ENCODE measurements around the gene TSN. TPM values are rescaled to one million over a fixed set of nuclear protein-coding genes. Genes with fewer than 3 reads are reported as not detected.
"Not testable (repeated sequence)": the region's sequence is repeated elsewhere in the genome, so short reads cannot be mapped to it uniquely, and the experiment has no call there.

The TSN gene
- 10 to 100 TPM; 16.2 to 53.8 (median 29.8) TPM for polyA plus RNA-seq
- long read RNA-seq, donor 1: 0 reads
- long read RNA-seq, donor 2, transcript TSN-201 (6 exons, 3,420 nt): major isoform, 10 of 10 reads
- long read RNA-seq, donor 2, partial matches to known transcripts: 0 of 10 reads
- long read RNA-seq, donor 2, other reads (novel, unspliced or antisense): 0 of 10 reads
- long read RNA-seq, donor 3, transcript TSN-201 (6 exons, 3,420 nt): major isoform, 9 of 29 reads
- long read RNA-seq, donor 3, partial matches to known transcripts: 20 of 29 reads
- long read RNA-seq, donor 3, other reads (novel, unspliced or antisense): 0 of 29 reads
- long read RNA-seq, donor 4, partial matches to known transcripts: 0 of 1 reads
- long read RNA-seq, donor 4, other reads (novel, unspliced or antisense): 0 of 1 reads
- long read RNA-seq, donor 5, transcript TSN-201 (6 exons, 3,420 nt): major isoform, 6 of 13 reads
- long read RNA-seq, donor 5, partial matches to known transcripts: 7 of 13 reads
- long read RNA-seq, donor 5, other reads (novel, unspliced or antisense): 0 of 13 reads
- long read RNA-seq, donor 6, transcript TSN-201 (6 exons, 3,420 nt): major isoform, 17 of 18 reads
- long read RNA-seq, donor 6, partial matches to known transcripts: 0 of 18 reads
- long read RNA-seq, donor 6, other reads (novel, unspliced or antisense): 0 of 18 reads
- long read RNA-seq, donor 7: 0 reads
- long read RNA-seq, donor 8, partial matches to known transcripts: 0 of 2 reads
- long read RNA-seq, donor 8, other reads (novel, unspliced or antisense): 0 of 2 reads
- long read RNA-seq, donor 9, partial matches to known transcripts: 0 of 2 reads
- long read RNA-seq, donor 9, other reads (novel, unspliced or antisense): 0 of 2 reads
- long read RNA-seq, donor 10, transcript TSN-201 (6 exons, 3,420 nt): major isoform, 34 of 35 reads
- long read RNA-seq, donor 10, partial matches to known transcripts: 0 of 35 reads
- long read RNA-seq, donor 10, other reads (novel, unspliced or antisense): 0 of 35 reads

DNA sequence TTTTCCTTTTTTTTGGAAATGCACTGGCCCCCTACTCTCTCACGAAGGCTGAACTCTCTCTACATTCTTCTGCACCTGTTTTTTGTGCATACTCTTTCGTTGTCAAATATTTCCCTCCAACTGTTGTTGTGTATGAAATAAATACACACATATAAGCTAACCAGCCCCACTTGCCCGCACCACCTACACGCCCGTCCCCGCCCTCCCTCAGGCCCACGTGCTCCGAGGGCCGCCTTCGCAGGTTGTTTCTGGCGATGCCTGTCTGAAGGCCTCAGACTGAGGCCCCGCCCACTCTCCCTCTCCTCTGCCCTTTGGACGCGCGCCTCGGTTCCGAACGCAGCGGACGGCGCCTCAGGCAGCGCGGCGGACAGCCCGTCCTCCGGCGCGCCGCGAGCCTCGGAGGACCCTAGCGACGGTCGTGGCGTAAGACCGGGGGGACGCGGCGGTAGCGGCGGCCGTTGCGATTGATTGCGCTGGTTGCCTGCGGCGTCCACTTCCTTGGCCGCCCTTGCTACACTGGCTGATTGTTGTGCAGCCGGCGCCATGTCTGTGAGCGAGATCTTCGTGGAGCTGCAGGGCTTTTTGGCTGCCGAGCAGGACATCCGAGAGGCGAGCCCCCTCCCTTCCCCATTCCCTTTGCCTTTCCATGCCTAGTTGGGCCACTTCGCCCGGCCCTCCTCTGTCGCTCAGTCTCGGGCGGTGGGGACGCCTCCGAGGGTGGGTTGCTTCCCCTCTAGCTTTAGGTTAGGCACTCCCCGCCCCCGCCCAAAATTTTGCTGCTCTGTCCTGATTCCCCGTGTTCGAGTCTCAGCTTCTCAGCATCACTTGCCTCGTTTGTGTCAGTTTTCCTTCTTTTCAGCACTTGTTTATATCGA, at the start of gene TSN:
Gene TSN, plus strand, starts transcription at position 415 of the 875 bp plus-strand sequence. Its CDS starts 129 bp downstream, at position 544.
- H3K4me3 ChIP-seq (ENCODE audit: low read depth in 1 of 3, low read length in 3 of 3): peak within 1 kb of the TSS; percentile 81 to 97 (median 96)
- no peaks in the 10 kb centered on the region for H3K9me3 ChIP-seq (ENCODE audit: control insufficient read depth in 2 of 2, insufficient read depth in 1 of 2, low read depth in 1 of 2, low read length in 1 of 2)
- peaks cover 0 to 15% (median 0%) of the 10 kb centered on the region in 3 donors for H3K36me3 ChIP-seq (ENCODE audit: control insufficient read depth in 3 of 3, insufficient read depth in 2 of 3, low read depth in 1 of 3, low read length in 3 of 3)
- peak within 1 kb of the TSS; percentile 41 to 91 (median 80) for H3K27ac ChIP-seq (ENCODE audit: low read depth in 1 of 3, low read length in 2 of 3)
- no peaks in the 10 kb centered on the region for H3K27me3 ChIP-seq (ENCODE audit: control insufficient read depth in 3 of 3, insufficient read depth in 3 of 3, low read length in 3 of 3)
- H3K4me1 ChIP-seq (ENCODE audit: control insufficient read depth in 3 of 3, insufficient read depth in 2 of 3, low read depth in 1 of 3, low read length in 2 of 3): peaks cover 0 to 3% (median 2%) of the 10 kb centered on the region in 3 donors
- FAIRE-seq (no peak), DNase-seq (peak; percentile 98 to 100)
- 0% methylated on average over 45 to 67 of the region's 67 CpGs for WGBS, 3 donors

DNA sequence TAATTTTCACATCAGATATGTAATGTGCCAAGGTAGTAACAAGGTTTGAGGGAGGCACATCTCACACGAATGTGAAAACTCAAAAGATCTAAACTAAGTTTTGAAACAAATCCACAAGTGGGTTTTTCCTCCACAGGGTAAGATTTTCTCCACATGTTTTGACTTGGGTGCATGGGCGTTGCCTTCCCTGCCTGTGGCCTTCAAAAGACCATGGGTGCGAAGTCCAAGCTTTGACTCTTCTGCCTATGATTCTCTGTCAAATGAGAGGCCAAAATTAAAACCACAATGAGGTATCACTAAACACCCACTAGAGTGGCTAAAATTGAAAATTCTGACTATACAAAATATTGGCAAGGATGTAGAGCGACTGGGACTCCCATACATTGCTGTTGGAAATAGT, 49.5 kb upstream of the TSN start:
- no peak for FAIRE-seq
- 87 to 90% (median 89%) methylated on average over 4 of the region's 4 CpGs for WGBS, 3 donors

GRCh38 chr2:121707344-121707919, 48.0 kb upstream of the TSN start:
- Histone ChIP-seq H3K27me3 (ENCODE audit: control insufficient read depth in 3 of 3, insufficient read depth in 3 of 3, low read length in 3 of 3) (no peaks in the 10 kb centered on the region), H3K36me3 (ENCODE audit: control insufficient read depth in 3 of 3, insufficient read depth in 2 of 3, low read depth in 1 of 3, low read length in 3 of 3) (no peaks in the 10 kb centered on the region), H3K27ac (ENCODE audit: low read depth in 1 of 3, low read length in 2 of 3) (peak overlapping the region; percentile 79 to 86 (median 81)), H3K9me3 (ENCODE audit: control insufficient read depth in 2 of 2, insufficient read depth in 1 of 2, low read depth in 1 of 2, low read length in 1 of 2) (no peaks in the 10 kb centered on the region), H3K4me3 (ENCODE audit: low read depth in 1 of 3, low read length in 3 of 3) (peak overlapping the region in 1 of 3 donors; percentile 0), H3K4me1 (ENCODE audit: control insufficient read depth in 3 of 3, insufficient read depth in 2 of 3, low read depth in 1 of 3, low read length in 2 of 3) (peaks cover 0 to 14% (median 1%) of the 10 kb centered on the region in 3 donors)
- 15 to 41% (median 27%) methylated on average over 9 of the region's 9 CpGs for WGBS, 3 donors
- peak; percentile 75 to 91 for DNase-seq
- no peak for FAIRE-seq

More for the DNA sequence above, 49.5 kb upstream of the TSN start:
- H3K4me1 ChIP-seq (ENCODE audit: control insufficient read depth in 3 of 3, insufficient read depth in 2 of 3, low read depth in 1 of 3, low read length in 2 of 3): peaks cover 0 to 14% (median 1%) of the 10 kb centered on the region in 3 donors
- DNase-seq: no peak
- no peaks in the 10 kb centered on the region for H3K27me3 ChIP-seq (ENCODE audit: control insufficient read depth in 3 of 3, insufficient read depth in 3 of 3, low read length in 3 of 3)
- H3K4me3 ChIP-seq (ENCODE audit: low read depth in 1 of 3, low read length in 3 of 3): no peak overlapping the region
- H3K9me3 ChIP-seq (ENCODE audit: control insufficient read depth in 2 of 2, insufficient read depth in 1 of 2, low read depth in 1 of 2, low read length in 1 of 2): no peaks in the 10 kb centered on the region
- no peak overlapping the region for H3K27ac ChIP-seq (ENCODE audit: low read depth in 1 of 3, low read length in 2 of 3)
- no peaks in the 10 kb centered on the region for H3K36me3 ChIP-seq (ENCODE audit: control insufficient read depth in 3 of 3, insufficient read depth in 2 of 3, low read depth in 1 of 3, low read length in 3 of 3)

DNA sequence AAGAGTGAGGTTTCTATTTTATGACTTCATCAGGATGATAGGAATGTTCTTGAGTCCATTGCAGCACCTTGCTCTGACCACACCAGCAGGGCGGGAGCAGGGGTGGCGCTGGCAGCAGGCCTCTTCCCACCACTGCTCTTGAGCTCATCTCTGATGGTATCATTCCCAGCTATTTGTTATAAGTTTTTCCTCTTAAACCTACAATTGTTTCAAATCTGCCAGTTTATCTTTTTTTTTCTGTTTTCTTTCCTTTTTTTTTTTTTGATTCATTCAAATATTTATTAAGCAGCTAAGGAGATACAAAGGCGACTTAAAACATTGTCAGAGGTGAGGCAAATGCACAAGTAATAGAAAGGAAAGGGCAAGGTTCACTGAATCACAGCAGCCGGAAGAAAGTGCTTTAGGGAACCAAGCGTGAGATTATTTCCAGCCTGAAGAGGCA, 47.5 kb upstream of the TSN start:
- Histone ChIP-seq H3K9me3 (ENCODE audit: control insufficient read depth in 2 of 2, insufficient read depth in 1 of 2, low read depth in 1 of 2, low read length in 1 of 2) (no peaks in the 10 kb centered on the region), H3K36me3 (ENCODE audit: control insufficient read depth in 3 of 3, insufficient read depth in 2 of 3, low read depth in 1 of 3, low read length in 3 of 3) (no peaks in the 10 kb centered on the region), H3K27me3 (ENCODE audit: control insufficient read depth in 3 of 3, insufficient read depth in 3 of 3, low read length in 3 of 3) (no peaks in the 10 kb centered on the region), H3K4me3 (ENCODE audit: low read depth in 1 of 3, low read length in 3 of 3) (peak overlapping the region in 2 of 3 donors; percentile 0 to 33), H3K27ac (ENCODE audit: low read depth in 1 of 3, low read length in 2 of 3) (peak overlapping the region; percentile 79 to 86 (median 81)), H3K4me1 (ENCODE audit: control insufficient read depth in 3 of 3, insufficient read depth in 2 of 3, low read depth in 1 of 3, low read length in 2 of 3) (peaks cover 0 to 14% (median 1%) of the 10 kb centered on the region in 3 donors)
- 16 to 53% (median 44%) methylated on average over 5 of the region's 5 CpGs for WGBS, 3 donors
- FAIRE-seq: peak; percentile 23
- DNase-seq: peak; percentile 80 to 88

DNA sequence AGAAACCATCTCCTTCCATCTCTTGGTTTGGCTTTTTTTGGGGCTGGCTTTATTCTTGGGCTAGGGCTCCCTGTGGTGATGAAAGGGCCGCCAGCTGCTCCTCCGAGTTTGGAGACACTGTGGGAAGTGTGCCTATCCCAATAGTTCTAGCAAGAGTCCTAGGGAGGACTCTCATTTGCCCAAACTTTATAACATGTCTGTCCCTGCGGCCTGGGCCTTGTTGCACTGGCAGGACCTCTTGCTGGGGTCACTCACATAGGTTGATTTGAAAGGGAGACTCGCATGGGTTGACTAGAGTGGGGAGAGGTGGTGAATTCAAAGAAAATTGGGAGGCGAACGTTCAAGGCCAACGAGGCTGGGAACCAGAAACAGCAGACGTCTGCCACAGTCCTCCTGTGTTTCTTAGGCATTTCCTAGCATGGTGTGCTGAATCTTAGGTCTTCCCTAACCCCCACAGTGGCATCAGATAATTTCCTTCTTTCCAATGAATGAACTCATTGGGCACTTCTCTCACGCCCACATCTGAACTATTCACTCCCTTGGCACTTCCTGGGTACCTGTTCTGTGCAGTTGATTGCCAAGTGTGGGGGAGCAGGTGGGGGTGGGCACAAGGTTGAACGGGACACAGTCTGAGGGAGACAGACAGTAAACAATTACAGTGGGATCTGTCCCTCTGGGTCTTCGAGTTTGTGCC, 45.5 kb upstream of the TSN start:
- Histone ChIP-seq H3K27me3 (ENCODE audit: control insufficient read depth in 3 of 3, insufficient read depth in 3 of 3, low read length in 3 of 3) (no peaks in the 10 kb centered on the region), H3K9me3 (ENCODE audit: control insufficient read depth in 2 of 2, insufficient read depth in 1 of 2, low read depth in 1 of 2, low read length in 1 of 2) (no peaks in the 10 kb centered on the region), H3K4me3 (ENCODE audit: low read depth in 1 of 3, low read length in 3 of 3) (no peak overlapping the region), H3K4me1 (ENCODE audit: control insufficient read depth in 3 of 3, insufficient read depth in 2 of 3, low read depth in 1 of 3, low read length in 2 of 3) (peaks cover 0 to 14% (median 1%) of the 10 kb centered on the region in 3 donors), H3K27ac (ENCODE audit: low read depth in 1 of 3, low read length in 2 of 3) (no peak overlapping the region), H3K36me3 (ENCODE audit: control insufficient read depth in 3 of 3, insufficient read depth in 2 of 3, low read depth in 1 of 3, low read length in 3 of 3) (no peaks in the 10 kb centered on the region)
- DNase-seq: no peak
- WGBS, 3 donors: 75 to 81% (median 80%) methylated on average over 11 of the region's 11 CpGs
- FAIRE-seq: no peak

DNA sequence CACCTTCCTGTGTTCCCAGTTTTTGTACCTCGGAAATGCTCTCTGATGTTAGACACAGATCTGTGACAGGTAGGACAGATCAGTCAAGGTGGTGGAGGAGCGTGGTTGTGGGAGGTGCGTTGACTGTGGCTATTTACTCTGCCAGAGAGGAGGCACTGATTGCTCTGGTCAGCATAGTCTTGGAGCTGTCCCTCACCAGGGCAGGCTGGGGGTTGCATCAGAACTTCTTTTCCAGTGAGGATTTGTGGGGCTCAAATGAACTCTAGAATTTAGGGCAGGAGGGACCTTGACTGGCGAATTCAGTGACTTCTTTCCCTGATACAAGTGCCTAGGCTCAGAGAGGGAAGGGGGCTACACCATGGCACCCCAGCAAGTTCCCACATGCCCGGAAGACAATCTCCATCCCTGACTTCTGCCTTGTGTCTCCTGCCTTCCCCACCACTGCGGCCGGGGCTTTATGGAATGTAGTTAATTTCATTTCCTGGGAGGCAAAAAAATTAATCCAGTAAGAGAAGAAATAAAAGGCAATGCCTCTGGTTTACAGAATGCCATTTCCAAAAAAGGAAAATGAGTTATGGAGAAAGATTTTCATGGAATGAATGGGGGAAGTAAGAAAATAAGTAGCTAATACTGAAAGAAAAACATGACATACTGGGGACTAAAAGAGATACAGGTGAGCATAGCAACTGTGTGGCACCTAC, 44.8 kb upstream of the TSN start:
- DNase-seq: no peak
- Histone ChIP-seq H3K27me3 (ENCODE audit: control insufficient read depth in 3 of 3, insufficient read depth in 3 of 3, low read length in 3 of 3) (no peaks in the 10 kb centered on the region), H3K4me3 (ENCODE audit: low read depth in 1 of 3, low read length in 3 of 3) (no peak overlapping the region), H3K36me3 (ENCODE audit: control insufficient read depth in 3 of 3, insufficient read depth in 2 of 3, low read depth in 1 of 3, low read length in 3 of 3) (no peaks in the 10 kb centered on the region), H3K9me3 (ENCODE audit: control insufficient read depth in 2 of 2, insufficient read depth in 1 of 2, low read depth in 1 of 2, low read length in 1 of 2) (no peaks in the 10 kb centered on the region), H3K27ac (ENCODE audit: low read depth in 1 of 3, low read length in 2 of 3) (no peak overlapping the region), H3K4me1 (ENCODE audit: control insufficient read depth in 3 of 3, insufficient read depth in 2 of 3, low read depth in 1 of 3, low read length in 2 of 3) (peaks cover 0 to 14% (median 1%) of the 10 kb centered on the region in 3 donors)
- FAIRE-seq: no peak
- 84 to 92% (median 89%) methylated on average over 7 of the region's 7 CpGs for WGBS, 3 donors

- FAIRE-seq; H3K4me3 ChIP-seq (ENCODE audit: low read depth in 1 of 3, low read length in 3 of 3); H3K27me3 ChIP-seq (ENCODE audit: control insufficient read depth in 3 of 3, insufficient read depth in 3 of 3, low read length in 3 of 3); H3K36me3 ChIP-seq (ENCODE audit: control insufficient read depth in 3 of 3, insufficient read depth in 2 of 3, low read depth in 1 of 3, low read length in 3 of 3); H3K4me1 ChIP-seq (ENCODE audit: control insufficient read depth in 3 of 3, insufficient read depth in 2 of 3, low read depth in 1 of 3, low read length in 2 of 3); H3K27ac ChIP-seq (ENCODE audit: low read depth in 1 of 3, low read length in 2 of 3); H3K9me3 ChIP-seq (ENCODE audit: control insufficient read depth in 2 of 2, insufficient read depth in 1 of 2, low read depth in 1 of 2, low read length in 1 of 2); DNase-seq: not testable (repeated sequence)
- WGBS, 3 donors: 89 to 95% (median 91%) methylated on average over 2 to 3 of the region's 3 CpGs
Measured at GRCh38 chr2:121711481-121711880, 44.0 kb upstream of the TSN start.
